Activated naive CD8-positive, alpha-beta T cell treated with anti-CD3 and anti-CD28 coated beads, Interleukin-2, amount 50 U/mL, for 16 hours (primary cell): ENCODE measurements around the gene BLVRA.

Source experiments
- DNase-seq: peaks from one replicate; pipeline ENCODE4 v3.0.0-alpha.2; 2020; ENCODE audit warnings: low read depth, low spot score

BLVRA gene

GRCh38 chr7:43856316-43856715 lies 97.8 kb downstream of the BLVRA start:
- no peak for DNase-seq
